Left cardiac atrium (tissue), 4 donors: ENCODE data around the gene CD3D. TPM values are rescaled to one million over a fixed set of nuclear protein-coding genes. Genes with fewer than 3 reads are reported as not detected.

Source experiments
- ATAC-seq, 2 donors: fragments of 200-7000 bp; cut with Tn5 transposase; one replicate each; pipeline ENCODE4 v1.9.1; 2020; ENCODE audit warnings: mild to moderate bottlenecking in 2 of 2, moderate library complexity in 2 of 2
- DNase-seq: peaks from one replicate; pipeline ENCODE4 v3.0.0-alpha.2; 2020
- intact Hi-C, 2 donors: fragments of 100-400 bp; cut with DNase I; formaldehyde crosslinking; loops; one replicate each; pipeline versions ENCODE4 v1.14.1 to v1.15.1; 2022 to 2023
- total RNA-seq, 2 donors: library from RNA; stranded (reverse); fragmentation: NEBNext Ultra II Directional; extraction: Animal tissue kit (Norgen Biotek cat#: 25700); gene quantifications; one replicate each; pipeline ENCODE4 v1.2.1, GENCODE V29; 2021
- donor health status: DM: no; HTN: yes; CAD: no.
- donor health status: DM: no; HTN: yes; CAD: no; lungs with severe emphysema.
- donor health status: DM: yes; HTN: yes; CAD: no.
- donor health status: Dilated cardiomyopathy.

The CD3D gene
- total RNA-seq, 2 donors from 2014 or later, result 0.86 to 2.0 TPM

DNA sequence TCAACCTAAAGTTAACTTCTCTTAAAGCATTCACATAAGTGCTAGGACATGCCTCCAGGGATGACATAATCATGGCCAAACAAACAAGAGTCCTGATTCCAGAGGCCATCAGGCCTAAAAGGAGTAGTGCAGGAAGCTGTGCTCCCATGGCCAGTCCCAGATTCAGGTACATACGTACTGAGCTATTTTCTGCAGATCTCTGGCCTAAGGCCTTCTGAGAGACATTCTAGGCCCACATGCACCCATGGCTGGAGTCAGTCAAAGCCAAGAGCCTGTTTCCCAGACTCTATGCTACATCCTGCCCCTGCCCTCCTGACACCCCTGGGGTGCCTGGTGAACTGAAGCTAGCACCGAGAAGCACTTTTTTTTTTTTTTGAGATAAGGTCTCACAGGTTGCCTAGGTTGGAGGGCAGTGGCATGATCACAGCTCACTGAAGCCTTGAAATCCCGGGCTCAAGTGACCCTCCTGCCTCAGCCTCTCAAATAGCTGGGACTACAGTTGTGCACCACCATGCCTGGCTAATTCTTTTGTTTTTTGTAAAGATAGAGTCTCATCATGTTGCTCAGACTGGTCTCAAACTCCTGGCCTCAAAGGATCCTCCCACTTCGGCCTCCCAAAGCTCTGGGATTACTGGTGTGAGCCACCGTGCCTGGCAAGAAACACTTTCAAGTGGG is 553 bp downstream of the CD3D start:
- DNase-seq (no peak), ATAC-seq (no peak)
- intact Hi-C loops, result no loop called here

DNA sequence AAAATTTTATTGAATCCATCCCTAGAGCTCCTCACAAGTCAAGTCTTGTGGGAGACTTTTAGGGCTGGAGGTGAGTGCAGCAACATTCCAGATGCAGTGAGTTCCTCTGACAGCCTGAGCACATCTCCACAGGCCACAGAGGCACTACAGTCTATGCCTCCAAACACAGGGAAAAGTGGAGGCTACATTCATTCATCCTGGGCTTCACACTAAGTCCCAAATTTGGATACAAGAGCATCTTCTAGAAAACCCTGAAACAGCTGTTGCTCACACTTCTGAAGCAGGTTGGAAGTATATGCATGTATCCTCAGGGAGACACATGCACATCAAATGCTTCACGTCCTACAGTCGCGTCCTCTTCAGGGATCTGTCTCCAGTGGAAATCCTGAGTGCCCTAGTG is 1.2 kb downstream of the CD3D start:
- intact Hi-C loops, result no loop called here
- no peak for DNase-seq
- no peak for ATAC-seq

DNA sequence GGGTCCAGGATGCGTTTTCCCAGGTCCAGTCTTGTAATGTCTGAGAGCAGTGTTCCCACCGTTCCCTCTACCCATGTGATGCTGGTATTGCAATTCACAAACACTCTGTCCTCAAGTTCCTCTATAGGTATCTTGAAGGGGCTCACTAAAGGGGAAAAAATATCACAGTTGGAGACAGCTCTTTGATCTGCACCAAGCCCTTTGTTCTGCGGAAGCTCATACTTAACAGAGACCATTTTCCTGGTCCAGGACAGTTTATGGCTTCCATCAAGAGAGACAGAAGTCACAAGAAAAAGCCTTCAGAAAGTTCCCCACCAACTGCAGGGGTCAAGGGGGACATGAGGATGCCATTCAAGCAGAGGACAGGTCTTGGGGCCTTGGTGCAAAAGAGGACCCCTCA is 2.1 kb downstream of the CD3D start:
- ATAC-seq, result no peak
- no peak for DNase-seq
- intact Hi-C loops, result no loop called here

DNA sequence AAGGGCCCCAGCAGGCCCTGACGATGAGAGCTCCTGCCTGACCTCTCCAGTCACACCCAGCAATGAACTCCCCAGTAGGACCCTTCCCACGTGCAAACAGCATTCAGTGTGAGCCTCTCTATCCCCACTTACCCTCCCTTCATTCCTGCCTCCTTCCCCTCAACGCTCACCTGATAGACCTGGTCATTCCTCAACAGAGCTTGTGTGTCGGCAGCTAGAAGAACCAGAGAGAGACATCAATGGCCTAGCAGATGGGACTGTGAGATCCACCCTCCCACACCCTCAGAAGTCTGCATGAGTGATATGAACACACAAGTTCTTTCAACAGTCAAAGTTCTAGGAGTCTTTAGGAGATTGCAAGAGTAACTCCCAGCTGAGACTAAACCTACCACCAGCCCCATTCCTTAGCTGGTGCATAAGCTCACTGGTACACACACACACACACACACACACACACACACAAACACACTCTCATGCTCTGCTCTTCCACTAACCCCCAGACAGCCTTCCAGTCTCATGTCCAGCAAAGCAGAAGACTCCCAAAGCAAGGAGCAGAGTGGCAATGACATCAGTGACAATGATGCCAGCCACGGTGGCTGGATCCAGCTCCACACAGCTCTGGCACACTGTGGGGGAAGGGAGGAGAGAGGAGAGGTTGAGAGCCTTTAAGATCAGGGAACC is 3.1 kb downstream of the CD3D start:
- intact Hi-C loops, result no loop called here
- DNase-seq (no peak), ATAC-seq (no peak)

DNA sequence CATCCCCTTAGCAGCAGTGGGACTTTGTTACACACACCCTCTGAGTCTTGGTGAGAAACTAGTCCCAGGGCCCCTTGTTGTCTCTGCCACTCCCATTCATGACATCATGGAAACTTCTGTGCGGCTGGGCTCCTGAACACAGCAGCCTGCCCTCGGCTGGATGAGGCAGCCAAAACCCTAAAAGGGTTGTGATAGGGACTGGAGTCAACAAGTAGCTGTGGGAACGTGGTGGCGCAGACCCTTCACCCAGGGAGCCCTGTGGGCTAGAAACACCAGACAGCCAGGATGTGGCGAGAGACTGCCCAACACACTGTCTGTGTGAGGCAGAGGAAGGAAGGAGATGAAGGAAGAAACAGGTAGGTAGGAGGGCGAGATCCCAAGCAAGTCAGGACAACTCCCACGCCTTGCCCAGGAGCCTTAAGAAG is 3.9 kb downstream of the CD3D start:
- intact Hi-C loops, result no loop called here
- ATAC-seq, result peak; percentile 25 to 54
- no peak for DNase-seq

DNA sequence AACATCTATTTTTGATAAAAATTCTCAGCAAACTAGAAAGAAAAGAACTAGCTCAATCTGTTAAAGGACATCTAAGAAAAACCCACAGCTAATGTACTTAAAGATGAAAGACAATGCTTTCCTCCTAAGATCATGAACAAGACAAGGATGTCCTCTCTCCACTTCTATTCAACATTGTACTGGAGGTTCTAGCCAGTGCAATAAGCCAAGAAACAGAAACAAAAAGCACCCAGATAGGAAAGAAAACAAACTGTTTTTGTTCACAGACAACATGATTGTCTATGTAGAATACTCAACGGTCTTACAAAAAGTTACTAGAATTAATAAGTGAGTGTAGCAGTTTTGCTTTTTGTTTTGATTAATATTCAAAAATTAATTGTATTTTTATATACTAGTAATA is 7.8 kb downstream of the CD3D start:
- intact Hi-C loops, result no loop called here
- ATAC-seq (no peak), DNase-seq (no peak)

DNA sequence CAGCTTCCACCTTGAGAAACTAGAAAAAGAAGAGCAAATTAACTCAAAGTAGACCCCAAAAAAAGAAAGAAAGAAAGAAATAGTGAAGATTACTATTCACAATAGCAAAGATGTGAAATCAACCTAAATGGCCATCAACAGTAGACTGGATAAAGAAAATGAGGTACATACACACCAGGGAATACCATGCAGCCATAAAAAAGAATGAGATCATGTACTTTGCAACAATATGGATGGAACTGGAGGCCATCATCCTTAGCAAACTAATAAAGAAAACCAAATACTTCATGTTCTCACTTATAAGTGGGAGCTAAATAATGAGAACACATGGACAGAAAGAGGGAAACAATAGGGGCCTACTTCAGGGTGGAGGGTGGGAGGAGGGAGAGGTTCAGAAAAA is 13.8 kb downstream of the CD3D start:
- DNase-seq (no peak), ATAC-seq (no peak)
- intact Hi-C loops, result no loop called here

DNA sequence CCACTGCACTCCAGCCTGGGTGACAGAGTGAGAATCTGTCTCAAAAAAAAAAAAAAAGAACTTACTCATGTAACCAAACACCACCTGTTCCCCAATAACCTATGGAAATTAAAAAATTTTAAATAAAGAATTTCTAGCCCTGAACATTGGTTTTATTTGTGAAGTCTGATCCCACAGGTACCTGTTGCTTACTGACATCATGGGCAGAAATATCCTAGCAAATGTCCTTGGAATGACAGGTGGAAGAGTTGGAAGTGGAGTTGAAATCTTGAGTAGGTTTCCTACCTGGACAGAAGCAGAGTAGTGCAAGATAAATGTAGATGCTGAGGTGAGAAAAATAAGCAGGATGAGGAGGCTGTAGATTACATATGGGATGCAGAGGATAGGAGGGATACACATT is 17.2 kb downstream of the CD3D start:
- intact Hi-C loops, result no loop called here
- no peak for ATAC-seq
- no peak for DNase-seq

DNA sequence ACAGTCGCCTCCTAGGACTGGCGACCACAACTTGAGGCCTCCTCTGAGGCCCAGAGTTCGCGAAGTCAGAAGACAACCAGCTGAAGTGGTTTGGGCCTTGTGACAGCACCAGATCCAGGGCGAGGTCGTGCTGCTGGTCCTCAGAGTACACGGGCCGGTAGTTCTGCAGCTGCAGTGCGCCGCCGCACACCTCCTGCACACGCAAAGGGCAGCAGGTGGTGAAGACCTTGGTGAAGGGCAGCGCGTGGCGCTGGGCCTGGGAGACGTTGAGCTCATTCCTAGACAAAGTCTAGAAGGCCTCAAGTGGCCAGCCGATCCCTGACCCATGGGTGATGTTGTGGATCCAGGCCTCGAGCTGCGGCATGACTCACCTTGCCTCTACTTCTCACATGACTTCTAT is 19.8 kb downstream of the CD3D start:
- DNase-seq (no peak), ATAC-seq (no peak)
- intact Hi-C loops, result no loop called here

DNA sequence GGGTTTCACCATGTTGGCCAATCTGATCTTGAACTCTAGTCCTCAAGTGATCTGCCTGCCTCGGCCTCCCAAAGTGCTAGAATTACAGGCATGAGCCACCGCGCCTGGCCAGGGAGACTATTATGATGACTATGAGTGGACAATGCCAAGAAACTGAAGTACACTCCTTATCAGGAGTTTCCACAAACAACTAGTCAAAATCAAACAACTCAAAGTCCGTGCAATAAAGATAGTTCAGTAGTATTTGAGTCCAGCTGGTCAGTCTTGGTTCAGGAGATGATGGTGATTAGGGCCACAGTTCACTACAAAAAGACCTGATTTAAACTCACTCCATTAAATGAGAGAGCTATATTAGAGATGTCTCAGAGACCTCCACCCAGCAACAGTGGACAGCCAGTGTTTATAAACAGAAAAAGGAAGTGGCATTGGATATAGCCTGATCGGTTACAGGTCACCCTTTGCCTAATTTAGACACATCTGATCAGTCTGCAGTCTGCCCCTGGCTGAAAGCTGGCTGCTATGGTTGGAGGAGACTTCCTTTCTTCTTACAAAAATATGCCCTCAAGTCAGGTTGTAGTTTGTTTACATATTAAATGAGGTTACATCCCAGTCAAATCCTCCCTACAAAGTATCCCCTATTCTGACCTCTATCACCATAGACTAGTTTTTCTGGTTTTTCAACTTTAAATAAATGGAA is 21.0 kb downstream of the CD3D start:
- no peak for DNase-seq
- no peak for ATAC-seq
- intact Hi-C loops, result no loop called here

DNA sequence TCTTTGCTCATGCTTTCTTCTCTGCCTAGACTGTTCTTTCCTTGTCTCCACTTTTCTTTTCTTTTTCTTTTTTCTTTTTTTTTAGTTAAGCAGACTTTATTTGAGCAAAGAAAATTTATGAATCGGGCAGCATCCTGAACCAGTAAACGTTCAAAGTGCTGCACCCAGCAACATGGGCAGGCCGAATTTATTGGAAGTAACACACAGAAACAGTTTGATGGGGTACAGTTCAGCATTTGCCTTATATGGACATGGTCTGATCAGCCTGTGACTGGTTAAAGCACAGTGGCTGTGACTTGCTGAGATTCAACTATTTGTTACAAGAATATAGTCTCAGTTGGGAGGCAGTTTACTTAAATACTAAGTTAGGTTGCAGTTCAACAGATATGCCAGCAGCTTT is 22.0 kb downstream of the CD3D start:
- no peak for DNase-seq
- no peak for ATAC-seq
- intact Hi-C loops, result no loop called here

DNA sequence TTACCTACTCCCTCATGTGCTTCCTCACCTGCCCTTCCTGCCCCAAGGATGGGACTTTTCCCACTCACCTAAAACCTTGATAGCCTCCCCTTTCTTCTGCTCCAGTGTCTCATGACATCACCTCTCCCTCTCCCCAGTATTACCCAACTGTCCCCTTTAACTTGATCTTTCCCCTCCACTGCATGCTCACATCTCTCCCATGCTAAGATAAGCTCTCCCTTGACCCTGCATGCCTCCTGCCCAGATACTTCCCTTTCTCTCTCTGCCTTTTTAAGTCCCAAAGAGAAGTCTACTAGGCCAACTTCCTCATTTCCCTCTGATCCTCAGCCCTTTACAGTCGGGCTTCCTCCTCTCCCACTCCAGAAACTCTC is 23.2 kb downstream of the CD3D start:
- peak in 1 of 2 donors; percentile 18 for ATAC-seq
- intact Hi-C loops, result no loop called here

DNA sequence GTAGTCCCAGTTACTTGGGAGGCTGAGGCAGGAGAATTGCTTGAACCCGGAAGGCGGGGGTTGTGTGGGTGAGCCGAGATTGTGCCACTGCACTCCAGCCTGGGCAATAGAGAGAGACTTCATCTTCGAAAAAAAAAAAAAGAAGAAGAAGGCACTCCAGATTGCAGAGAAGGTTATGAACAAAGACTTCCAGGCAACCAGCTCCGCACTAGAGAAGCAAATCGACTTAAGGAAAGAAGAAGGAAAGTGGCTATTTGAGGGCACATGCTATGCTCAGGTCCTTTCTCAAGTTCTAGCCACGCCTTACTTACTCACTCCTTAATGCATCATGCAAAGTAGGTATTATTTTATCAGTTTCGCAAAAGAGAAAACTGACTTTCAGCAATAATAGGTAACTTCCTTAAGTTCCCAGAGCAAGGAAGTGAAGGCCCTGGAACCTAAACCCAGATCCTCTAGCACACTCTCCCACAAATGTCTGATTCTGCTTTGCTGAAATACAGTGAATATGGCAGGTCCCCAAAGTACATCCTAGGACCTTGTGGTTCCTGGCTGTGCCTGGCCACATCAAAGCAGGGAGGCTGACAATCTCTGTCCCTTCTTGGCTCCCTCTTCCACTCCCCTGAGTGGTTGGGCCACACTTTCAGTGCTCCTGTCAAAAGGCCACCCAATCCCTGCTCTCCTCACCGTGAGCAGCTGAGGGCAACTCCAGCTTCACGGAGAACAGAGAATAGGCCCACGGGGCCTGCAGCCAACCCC is 23.7 kb downstream of the CD3D start:
- no peak for ATAC-seq
- intact Hi-C loops, result no loop called here
- no peak for DNase-seq

More for the DNA sequence above, 23.2 kb downstream of the CD3D start:
- no peak for DNase-seq

DNA sequence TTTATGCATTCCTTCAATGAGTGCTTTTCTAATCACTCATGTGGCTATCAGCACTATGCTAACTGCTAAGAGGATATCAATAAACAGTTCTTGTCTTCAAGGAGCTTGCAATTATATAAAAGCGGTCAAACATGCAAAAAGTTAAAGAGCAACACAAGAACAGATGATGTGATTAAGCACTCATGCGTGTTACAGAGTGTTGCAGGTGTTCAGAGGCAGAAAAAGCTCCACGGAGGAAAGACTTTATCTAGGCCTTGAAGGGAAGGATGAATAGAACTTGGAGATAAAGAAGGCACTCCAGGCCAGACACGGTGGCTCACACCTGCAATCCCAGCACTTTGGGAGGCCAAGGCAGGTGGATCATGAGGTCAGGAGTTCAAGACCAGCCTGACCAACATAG is 24.4 kb downstream of the CD3D start:
- intact Hi-C loops, result no loop called here
- ATAC-seq (no peak), DNase-seq (no peak)

DNA sequence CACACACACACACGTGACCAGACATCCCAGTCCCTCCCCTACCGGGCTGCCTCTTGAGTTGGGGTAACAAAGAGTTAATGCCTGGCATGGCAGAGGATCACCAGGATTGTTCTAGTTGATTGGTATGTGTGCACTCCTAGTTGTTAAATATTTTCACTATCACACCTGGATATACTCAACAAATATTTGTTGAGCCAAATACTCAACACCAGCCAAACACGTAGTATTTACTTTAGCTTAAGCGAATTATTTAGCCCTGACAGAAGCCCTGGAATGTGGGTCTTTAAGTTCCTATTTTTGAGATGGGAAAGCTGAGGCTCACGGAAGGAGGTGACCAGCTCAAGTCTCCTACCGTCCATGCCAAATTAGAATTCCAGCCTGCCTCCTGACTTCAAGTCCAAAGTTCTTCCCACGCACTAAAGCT is 27.5 kb downstream of the CD3D start:
- intact Hi-C loops, result no loop called here
- DNase-seq, result no peak
- ATAC-seq, result no peak

DNA sequence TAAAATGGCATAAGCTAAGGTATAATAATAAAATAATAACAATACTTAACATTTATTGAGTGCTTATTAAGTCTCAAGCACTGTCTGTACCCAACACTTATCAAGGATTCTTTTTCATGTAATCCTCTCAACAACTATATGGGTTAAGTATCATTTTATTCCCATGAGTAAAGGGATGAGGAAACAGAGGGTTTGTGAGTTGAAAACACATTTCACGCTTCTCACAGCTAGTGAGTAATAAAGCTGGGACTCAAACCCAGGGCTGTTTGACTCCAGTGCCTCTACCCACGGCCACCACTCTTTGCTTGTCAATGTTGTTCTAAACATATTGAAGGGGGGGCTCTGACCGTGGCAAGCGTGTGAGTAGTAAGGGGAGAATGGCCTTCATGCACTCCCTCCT is 29.3 kb downstream of the CD3D start:
- no peak for ATAC-seq
- intact Hi-C loops, result no loop called here
- DNase-seq, result no peak

DNA sequence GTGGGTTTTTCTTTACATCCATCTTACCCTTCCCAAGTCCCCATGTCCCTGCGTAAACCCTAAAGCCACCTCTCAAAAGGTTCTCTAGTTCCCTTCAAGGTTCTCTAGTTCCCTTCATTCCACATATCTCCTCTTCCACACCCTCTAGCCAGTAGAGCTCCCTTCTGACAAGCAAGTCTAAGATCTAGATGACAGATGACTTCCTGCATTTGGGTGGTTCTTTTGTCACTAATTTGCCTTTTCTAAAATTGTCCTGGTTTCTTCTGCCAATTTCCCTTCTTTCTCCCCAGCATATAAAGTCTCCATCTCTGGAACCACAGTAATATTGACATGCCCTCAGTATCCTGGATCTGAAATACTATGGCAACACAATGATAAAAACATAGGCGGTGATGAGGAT is 30.2 kb downstream of the CD3D start:
- no peak for DNase-seq
- intact Hi-C loops, result no loop called here
- no peak for ATAC-seq

DNA sequence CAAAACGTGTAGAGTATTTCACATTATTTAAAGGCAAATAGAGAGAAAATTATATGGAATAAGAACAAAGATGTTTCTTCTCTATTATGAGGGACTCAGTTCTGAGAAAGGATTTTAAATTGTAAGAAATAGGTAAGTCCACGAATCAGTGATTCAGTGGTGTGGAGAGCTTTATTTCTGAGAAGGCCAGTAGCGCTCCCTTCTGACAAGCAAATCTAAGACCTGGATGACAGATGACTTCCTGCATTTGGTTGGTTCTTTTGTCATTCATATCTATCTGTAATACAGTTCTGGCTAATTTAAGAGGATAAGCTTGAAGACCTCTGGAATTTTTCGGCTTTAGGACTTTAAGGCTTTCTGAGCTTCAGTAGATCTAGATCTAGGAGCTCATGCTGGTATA is 31.0 kb downstream of the CD3D start:
- intact Hi-C loops, result no loop called here
- DNase-seq (no peak), ATAC-seq (no peak)

DNA sequence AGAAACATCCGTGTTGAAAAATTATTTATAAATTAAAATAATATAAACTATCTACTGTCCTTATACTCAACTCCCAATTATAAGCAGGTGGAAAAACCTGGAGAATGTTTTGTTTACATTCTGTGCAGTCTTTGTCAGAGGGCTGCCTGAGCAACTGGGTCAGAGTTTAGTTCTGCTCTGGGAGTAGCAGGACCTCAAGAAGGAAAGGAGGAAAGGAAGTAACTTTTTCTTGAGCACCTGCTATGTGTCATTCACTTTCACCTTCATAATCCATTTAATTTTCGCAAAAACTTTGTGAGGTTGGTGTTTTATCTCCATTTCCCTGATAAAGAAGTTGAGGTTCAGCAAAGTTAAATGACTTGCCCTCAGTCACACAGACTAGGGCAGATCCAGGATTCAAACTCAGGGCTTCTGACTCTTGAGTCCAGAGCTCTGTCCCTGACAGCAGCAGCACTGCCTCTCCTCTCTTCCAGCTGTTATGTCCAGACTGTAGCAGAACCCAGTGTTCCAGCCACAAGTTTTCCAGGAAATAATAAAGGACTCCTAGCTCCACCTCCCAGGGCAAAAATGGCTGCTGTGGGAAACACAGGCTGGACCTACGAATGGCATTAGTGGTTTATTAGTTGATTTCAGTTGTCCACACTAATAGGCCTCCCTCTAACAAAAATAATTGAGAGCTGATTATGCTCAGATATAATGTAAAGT is 31.6 kb downstream of the CD3D start:
- no peak for DNase-seq
- intact Hi-C loops, result no loop called here
- ATAC-seq, result no peak
